Nephron (organoid): ENCODE data around the gene PIK3AP1.

ENCODE experiments used
- H3K27ac Mint-ChIP-seq, 3 experiments: 2 replicates each; pipeline ENCODE4 v1.8.0; 2020; ENCODE audit warnings: mixed read lengths in 3 of 3, mild to moderate bottlenecking in 2 of 3, moderate library complexity in 1 of 3
- H3K27me3 Mint-ChIP-seq: 2 replicates; pipeline ENCODE4 v1.8.0; 2021; ENCODE audit warnings: low read depth, mild to moderate bottlenecking, moderate library complexity, mixed read lengths
- H3K36me3 Mint-ChIP-seq: 2 replicates; pipeline ENCODE4 v1.8.0; 2020; ENCODE audit warnings: low read depth, mixed read lengths
- H3K4me1 Mint-ChIP-seq: 2 replicates; pipeline ENCODE4 v1.8.0; 2020; ENCODE audit warnings: mixed read lengths
- H3K4me3 Mint-ChIP-seq, 3 experiments: 2 replicates each; pipeline ENCODE4 v1.8.0; 2020; ENCODE audit warnings: mild to moderate bottlenecking in 3 of 3, mixed read lengths in 3 of 3, moderate library complexity in 2 of 3
- H3K9me3 Mint-ChIP-seq: 2 replicates; pipeline ENCODE4 v1.8.0; 2020; ENCODE audit warnings: mixed read lengths
- TF ChIP-seq, protein P1 (sequence below), 3 experiments: fragments of 200-600 bp; sonication (generic); IDR thresholded peaks; one replicate each; pipeline ENCODE4 v1.5.0; 2021; ENCODE audit warnings: antibody characterized with exemption in 3 of 3; ENCODE audit not compliant: unreplicated experiment in 3 of 3

PIK3AP1 gene

GRCh38 chr10:96612055-96612830, 108.1 kb downstream of the PIK3AP1 start:
- Mint-ChIP-seq H3K36me3 (no peaks in the 10 kb centered on the region), H3K9me3 (no peaks in the 10 kb centered on the region), H3K27ac (no peak overlapping the region), H3K4me3 (no peak overlapping the region), H3K4me1 (peaks cover 5% of the 10 kb centered on the region), H3K27me3 (peaks cover 4% of the 10 kb centered on the region)
- TF ChIP-seq, protein P1, sequence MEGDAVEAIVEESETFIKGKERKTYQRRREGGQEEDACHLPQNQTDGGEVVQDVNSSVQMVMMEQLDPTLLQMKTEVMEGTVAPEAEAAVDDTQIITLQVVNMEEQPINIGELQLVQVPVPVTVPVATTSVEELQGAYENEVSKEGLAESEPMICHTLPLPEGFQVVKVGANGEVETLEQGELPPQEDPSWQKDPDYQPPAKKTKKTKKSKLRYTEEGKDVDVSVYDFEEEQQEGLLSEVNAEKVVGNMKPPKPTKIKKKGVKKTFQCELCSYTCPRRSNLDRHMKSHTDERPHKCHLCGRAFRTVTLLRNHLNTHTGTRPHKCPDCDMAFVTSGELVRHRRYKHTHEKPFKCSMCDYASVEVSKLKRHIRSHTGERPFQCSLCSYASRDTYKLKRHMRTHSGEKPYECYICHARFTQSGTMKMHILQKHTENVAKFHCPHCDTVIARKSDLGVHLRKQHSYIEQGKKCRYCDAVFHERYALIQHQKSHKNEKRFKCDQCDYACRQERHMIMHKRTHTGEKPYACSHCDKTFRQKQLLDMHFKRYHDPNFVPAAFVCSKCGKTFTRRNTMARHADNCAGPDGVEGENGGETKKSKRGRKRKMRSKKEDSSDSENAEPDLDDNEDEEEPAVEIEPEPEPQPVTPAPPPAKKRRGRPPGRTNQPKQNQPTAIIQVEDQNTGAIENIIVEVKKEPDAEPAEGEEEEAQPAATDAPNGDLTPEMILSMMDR (IDR thresholded peaks at IDR 0.05; ENCODE audit: unreplicated experiment in 3 of 3), result no peak

DNA sequence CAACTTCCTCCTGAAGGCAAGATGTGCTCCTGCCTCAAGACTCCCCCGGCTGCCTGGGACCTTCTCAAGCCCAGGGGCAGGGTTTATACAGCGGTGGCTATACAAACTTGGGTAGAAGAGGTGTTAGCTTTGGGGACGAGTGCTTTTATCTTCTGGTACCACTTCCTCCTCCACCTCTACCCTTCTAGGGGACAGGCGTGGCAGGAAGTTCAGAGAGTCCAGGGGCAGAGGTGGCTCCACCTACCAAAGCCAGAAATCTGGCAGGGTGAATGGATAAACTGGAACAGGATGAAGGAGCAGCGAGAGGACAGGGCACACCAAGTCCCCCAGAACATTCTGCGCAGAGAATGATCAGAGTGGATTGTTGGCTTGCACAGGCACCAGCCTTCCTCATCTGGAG, 109.5 kb downstream of the PIK3AP1 start:
- Mint-ChIP-seq H3K27me3 (no peaks in the 10 kb centered on the region), H3K4me3 (no peak overlapping the region), H3K9me3 (no peaks in the 10 kb centered on the region), H3K4me1 (peaks cover 7% of the 10 kb centered on the region), H3K27ac (no peak overlapping the region), H3K36me3 (no peaks in the 10 kb centered on the region)
- TF ChIP-seq, protein P1 (IDR thresholded peaks at IDR 0.05; ENCODE audit: unreplicated experiment in 3 of 3), result no peak

GRCh38 chr10:96609510-96609909, 110.8 kb downstream of the PIK3AP1 start:
- H3K4me3 Mint-ChIP-seq, result no peak overlapping the region
- H3K4me1 Mint-ChIP-seq, result peaks cover 7% of the 10 kb centered on the region
- H3K27me3 Mint-ChIP-seq, result no peaks in the 10 kb centered on the region
- H3K27ac Mint-ChIP-seq, result no peak overlapping the region
- no peaks in the 10 kb centered on the region for H3K9me3 Mint-ChIP-seq
- TF ChIP-seq, protein P1 (IDR thresholded peaks at IDR 0.05; ENCODE audit: unreplicated experiment in 3 of 3), result no peak
- H3K36me3 Mint-ChIP-seq, result no peaks in the 10 kb centered on the region

DNA sequence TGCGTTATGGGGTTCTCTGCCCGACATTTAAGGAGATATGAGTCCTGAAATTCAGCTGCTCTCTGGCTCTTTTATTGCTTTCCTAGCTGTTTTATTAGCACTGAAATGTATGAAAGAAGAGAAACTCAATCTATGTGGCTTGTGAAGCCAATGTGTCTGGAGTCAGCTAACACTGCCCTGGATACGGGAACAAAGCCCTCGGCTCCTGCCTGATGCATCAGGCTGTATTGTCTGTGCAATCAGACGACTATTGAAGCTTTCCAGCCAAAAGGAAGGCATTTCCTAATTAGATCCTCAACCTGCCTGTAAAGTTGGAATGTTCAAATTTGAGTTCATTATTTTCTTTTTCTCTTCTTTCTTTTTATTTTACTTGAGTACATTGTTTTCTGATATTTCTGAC, 111.5 kb downstream of the PIK3AP1 start:
- H3K36me3 Mint-ChIP-seq, result no peaks in the 10 kb centered on the region
- no peaks in the 10 kb centered on the region for H3K27me3 Mint-ChIP-seq
- TF ChIP-seq, protein P1 (IDR thresholded peaks at IDR 0.05; ENCODE audit: unreplicated experiment in 3 of 3), result no peak
- no peaks in the 10 kb centered on the region for H3K9me3 Mint-ChIP-seq
- H3K4me3 Mint-ChIP-seq, result no peak overlapping the region
- peaks cover 7% of the 10 kb centered on the region for H3K4me1 Mint-ChIP-seq
- H3K27ac Mint-ChIP-seq, result no peak overlapping the region

DNA sequence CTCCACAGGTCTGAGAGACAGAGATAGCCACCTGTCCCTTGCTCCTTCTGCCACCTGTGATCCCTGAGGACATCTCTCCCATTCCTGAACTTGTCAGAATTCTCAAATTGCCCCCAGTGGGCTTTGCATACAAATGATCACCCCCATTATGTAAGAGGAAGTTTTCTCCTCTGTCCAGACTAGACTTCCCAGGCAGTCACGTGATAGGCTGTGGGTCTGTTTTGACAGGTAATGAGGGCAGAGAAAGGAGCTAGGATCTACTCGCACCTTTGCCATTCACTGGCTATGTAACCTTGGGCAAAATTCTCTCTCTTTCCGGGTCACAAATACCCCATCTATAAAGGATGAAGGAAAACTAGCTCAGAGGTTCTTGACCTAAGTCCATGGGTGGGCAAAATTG, 112.1 kb downstream of the PIK3AP1 start:
- Mint-ChIP-seq H3K27ac (no peak overlapping the region), H3K27me3 (no peaks in the 10 kb centered on the region), H3K9me3 (no peaks in the 10 kb centered on the region), H3K4me1 (peaks cover 7% of the 10 kb centered on the region), H3K4me3 (no peak overlapping the region), H3K36me3 (no peaks in the 10 kb centered on the region)
- TF ChIP-seq, protein P1 (IDR thresholded peaks at IDR 0.05; ENCODE audit: unreplicated experiment in 3 of 3), result no peak

DNA sequence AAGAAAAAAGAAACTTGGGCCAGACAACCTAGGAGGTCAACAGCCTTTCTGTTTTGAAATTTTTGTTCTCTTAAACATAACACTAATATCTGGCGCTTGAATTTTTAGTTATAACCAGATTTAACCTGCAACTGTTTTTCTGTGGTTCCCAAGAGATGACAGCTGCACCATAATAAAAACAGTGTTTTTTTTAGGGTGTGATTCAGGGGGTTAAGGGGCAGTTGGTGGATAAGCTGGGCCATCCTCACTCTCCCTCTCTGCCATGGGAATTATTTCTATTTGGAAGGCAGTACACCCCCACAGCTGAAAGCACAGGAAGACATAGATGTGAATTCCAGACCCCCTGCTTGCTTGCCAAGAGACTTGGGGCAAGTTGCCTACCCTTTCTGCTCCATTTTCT, 113.4 kb downstream of the PIK3AP1 start:
- TF ChIP-seq, protein P1 (IDR thresholded peaks at IDR 0.05; ENCODE audit: unreplicated experiment in 3 of 3), result no peak
- no peaks in the 10 kb centered on the region for H3K27me3 Mint-ChIP-seq
- H3K36me3 Mint-ChIP-seq, result no peaks in the 10 kb centered on the region
- H3K4me3 Mint-ChIP-seq, result no peak overlapping the region
- H3K4me1 Mint-ChIP-seq, result peaks cover 7% of the 10 kb centered on the region
- H3K27ac Mint-ChIP-seq, result no peak overlapping the region
- H3K9me3 Mint-ChIP-seq, result no peaks in the 10 kb centered on the region
